Middle frontal gyrus (tissue), 1 donor: ENCODE measurements around the gene OPCML.

ENCODE experiments used
- DNase-seq: peaks from one replicate; pipeline ENCODE4 v3.0.0-alpha.2; 2015; ENCODE audit warnings: low spot score; ENCODE audit errors: extremely low spot score

OPCML gene

GRCh38 chr11:133361689-133361994 is 170.7 kb downstream of the OPCML start:
- no peak for DNase-seq

GRCh38 chr11:133360860-133361688 is 171.2 kb downstream of the OPCML start:
- DNase-seq, result no peak

GRCh38 chr11:133355095-133355494 is 177.2 kb downstream of the OPCML start:
- DNase-seq, result no peak

GRCh38 chr11:133354069-133354468 is 178.2 kb downstream of the OPCML start:
- DNase-seq, result no peak

GRCh38 chr11:133350045-133350444 is 182.3 kb downstream of the OPCML start:
- DNase-seq, result no peak

GRCh38 chr11:133347988-133348387 is 184.3 kb downstream of the OPCML start:
- DNase-seq, result no peak

GRCh38 chr11:133346137-133346536 is 186.2 kb downstream of the OPCML start:
- DNase-seq, result no peak

GRCh38 chr11:133343951-133344350 is 188.3 kb downstream of the OPCML start:
- DNase-seq, result no peak

GRCh38 chr11:133339495-133340140 is 192.7 kb downstream of the OPCML start:
- no peak for DNase-seq

- DNase-seq, result peak; percentile 16
Measured at GRCh38 chr11:133338588-133338987, 193.7 kb downstream of the OPCML start.

GRCh38 chr11:133337951-133338418 is 194.3 kb downstream of the OPCML start:
- DNase-seq, result no peak

GRCh38 chr11:133337193-133337592 is 195.1 kb downstream of the OPCML start:
- DNase-seq, result no peak

GRCh38 chr11:133331031-133331430 is 201.3 kb downstream of the OPCML start:
- no peak for DNase-seq

- no peak for DNase-seq
Measured at GRCh38 chr11:133326849-133327248, 205.5 kb downstream of the OPCML start.

- no peak for DNase-seq
Measured at GRCh38 chr11:133326332-133326731, 206.0 kb downstream of the OPCML start.

- no peak for DNase-seq
Measured at GRCh38 chr11:133325711-133326110, 206.6 kb downstream of the OPCML start.

- DNase-seq, result no peak
Measured at GRCh38 chr11:133323354-133323753, 208.9 kb downstream of the OPCML start.

- DNase-seq, result no peak
Measured at GRCh38 chr11:133318221-133318620, 214.1 kb downstream of the OPCML start.

GRCh38 chr11:133311230-133311629 is 221.1 kb downstream of the OPCML start:
- no peak for DNase-seq

GRCh38 chr11:133306019-133306418 is 226.3 kb downstream of the OPCML start:
- no peak for DNase-seq

GRCh38 chr11:133305208-133305956 is 226.9 kb downstream of the OPCML start:
- no peak for DNase-seq

GRCh38 chr11:133303262-133303661 is 229.0 kb downstream of the OPCML start:
- DNase-seq, result no peak
